Measurements from ENCODE around the gene OSBPL3.
"Not testable (repeated sequence)": the region's sequence is repeated elsewhere in the genome, so short reads cannot be mapped to it uniquely, and the experiment has no call there.

Gene OSBPL3

GRCh38 chr7:24923172-24923865, 56.7 kb downstream of the OSBPL3 start:
- DNase-seq (ENCODE audit: low spot score) (no peak), FAIRE-seq (no peak)

- DNase-seq (ENCODE audit: low spot score) (no peak), FAIRE-seq (no peak)
These were observed 57.7 kb downstream of the OSBPL3 start for GRCh38 chr7:24922099-24922773.

DNA sequence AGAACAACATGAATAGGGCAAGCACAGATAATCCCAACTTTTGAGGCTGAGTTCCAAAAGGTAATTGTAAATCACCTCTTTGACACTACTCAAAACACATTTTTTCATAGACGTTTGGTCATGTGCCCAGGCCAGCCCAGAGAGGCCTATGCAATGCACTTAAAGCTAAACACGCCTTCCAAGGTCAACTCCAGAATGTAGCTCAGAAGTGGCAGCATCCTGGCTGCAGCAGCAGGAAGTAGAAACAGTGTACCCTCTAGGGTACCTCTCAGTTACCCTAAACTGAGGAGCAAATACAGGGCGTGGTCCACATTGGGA, 58.7 kb downstream of the OSBPL3 start:
- no peak for FAIRE-seq
- DNase-seq (ENCODE audit: low spot score) = no peak

GRCh38 chr7:24920451-24921361, 59.3 kb downstream of the OSBPL3 start:
- FAIRE-seq = no peak
- no peak for DNase-seq (ENCODE audit: low spot score)

DNA sequence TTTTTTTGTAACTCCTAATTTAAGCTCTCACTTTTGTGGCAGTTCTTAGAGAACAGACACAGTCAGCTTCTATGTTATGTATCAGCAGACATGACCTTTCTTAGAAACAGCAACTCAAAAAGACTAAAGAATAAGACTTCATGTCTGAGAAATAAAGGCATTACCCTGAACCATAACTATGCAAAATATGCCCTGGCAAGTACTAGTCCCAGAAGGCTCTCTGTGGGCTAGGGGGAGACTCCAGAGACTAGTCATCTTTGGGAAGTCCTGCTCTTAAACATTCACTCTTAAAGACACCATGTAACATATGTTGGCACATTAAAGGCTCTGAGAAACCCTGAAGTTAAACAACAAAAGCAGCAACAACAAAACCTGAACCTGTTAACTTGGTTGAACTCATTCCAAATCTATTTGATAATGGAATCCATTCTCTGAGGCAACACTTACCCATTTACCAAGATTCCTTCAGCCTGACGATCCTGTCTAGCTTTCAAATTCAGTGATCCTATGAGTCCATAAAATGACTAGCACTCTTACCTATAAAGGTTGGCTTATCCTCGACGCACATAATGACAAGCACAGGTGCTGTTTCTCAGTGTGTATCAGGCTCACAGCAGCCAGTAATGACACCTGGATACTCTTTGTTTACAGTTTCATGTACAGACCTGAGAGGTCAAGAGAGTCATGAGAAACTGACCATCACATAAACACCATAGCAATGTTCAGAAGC, 62.3 kb downstream of the OSBPL3 start:
- DNase-seq (ENCODE audit: low spot score) = no peak
- FAIRE-seq = no peak

- no peak for DNase-seq (ENCODE audit: low spot score)
- FAIRE-seq = no peak
These were observed 63.4 kb downstream of the OSBPL3 start for GRCh38 chr7:24916463-24917040.

DNA sequence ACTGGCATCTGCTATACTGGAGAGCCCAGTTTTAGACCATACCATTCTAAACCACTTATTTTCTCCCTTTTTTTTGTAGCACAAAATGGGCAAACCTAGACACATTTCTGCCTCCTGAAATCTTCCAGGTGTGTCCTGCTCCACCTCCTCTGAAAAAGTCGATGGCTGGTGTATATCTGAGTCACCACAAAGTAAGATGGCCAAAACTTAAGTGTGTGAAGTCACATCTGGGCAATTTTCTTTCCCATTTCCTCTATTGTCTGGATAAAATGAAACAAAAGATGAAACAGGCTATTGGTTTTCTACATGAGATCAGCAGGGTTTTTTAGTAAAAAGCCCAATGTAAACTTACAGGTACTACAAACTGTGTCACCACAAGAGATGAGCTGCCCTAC, 65.5 kb downstream of the OSBPL3 start:
- DNase-seq (ENCODE audit: low spot score) (no peak), FAIRE-seq (no peak)

- FAIRE-seq = no peak
- DNase-seq (ENCODE audit: low spot score) = no peak
These were observed 66.0 kb downstream of the OSBPL3 start for GRCh38 chr7:24913801-24914464.

- FAIRE-seq = no peak
- DNase-seq (ENCODE audit: low spot score) = no peak
These were observed 67.0 kb downstream of the OSBPL3 start for GRCh38 chr7:24912874-24913514.

- no peak for FAIRE-seq
These were observed 67.6 kb downstream of the OSBPL3 start for GRCh38 chr7:24912424-24912823.

GRCh38 chr7:24911213-24911603, 68.8 kb downstream of the OSBPL3 start:
- no peak for DNase-seq (ENCODE audit: low spot score)
- FAIRE-seq = no peak

More at GRCh38 chr7:24912424-24912823, 67.6 kb downstream of the OSBPL3 start:
- no peak for DNase-seq (ENCODE audit: low spot score)

DNA sequence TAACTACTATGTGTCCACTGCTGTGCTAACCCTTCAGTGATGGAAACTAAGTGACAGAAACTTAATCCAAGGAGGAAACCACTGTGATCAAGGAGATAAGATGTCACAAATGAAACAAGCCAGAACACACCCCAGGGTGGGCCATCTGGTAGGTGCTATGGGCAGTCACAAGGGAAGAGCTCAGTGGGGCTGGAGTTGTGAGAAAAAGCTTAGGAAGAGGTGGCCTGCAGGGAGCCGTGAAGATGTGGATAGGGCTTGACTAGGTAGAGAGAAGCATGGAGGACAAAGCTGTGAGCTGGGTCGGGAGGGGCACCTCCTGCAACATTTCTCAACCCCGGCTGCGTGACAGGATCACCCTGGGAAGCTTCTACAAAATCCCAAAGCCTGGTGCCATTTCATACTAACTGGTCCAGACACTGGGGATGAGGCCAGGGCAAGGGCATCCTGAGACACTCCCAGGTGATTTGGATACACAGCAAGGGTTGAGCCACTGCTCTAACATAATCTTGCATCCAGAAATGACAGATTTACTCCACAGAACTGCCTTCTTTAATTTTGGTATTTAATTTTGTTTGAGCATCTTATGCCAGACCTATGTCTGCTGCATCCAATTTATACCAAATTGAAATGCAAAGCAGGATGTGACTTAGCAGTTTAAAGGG, 69.3 kb downstream of the OSBPL3 start:
- FAIRE-seq (no peak), DNase-seq (ENCODE audit: low spot score) (no peak)

GRCh38 chr7:24908727-24909126, 71.3 kb downstream of the OSBPL3 start:
- FAIRE-seq (no peak), DNase-seq (ENCODE audit: low spot score) (no peak)

DNA sequence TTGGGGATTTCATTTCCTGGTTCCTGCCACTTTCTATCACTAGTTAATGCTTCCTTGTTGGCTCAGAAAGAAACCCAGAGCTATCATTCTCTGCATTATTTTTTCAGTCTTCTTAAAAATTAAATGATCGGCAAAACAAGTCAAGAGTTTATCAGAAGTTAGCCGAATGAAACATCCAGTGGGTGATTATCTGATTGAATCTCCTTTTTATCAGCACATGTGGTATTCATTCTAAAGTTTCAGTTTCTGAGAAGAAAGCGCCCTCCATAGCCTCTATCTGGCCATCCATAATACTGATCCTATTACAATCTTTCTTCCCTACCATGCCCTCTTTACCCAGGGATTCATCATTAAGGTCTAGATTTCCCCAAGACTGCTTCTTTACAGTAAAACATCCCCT, 71.8 kb downstream of the OSBPL3 start:
- FAIRE-seq (no peak), DNase-seq (ENCODE audit: low spot score) (no peak)

GRCh38 chr7:24907311-24907886, 72.6 kb downstream of the OSBPL3 start:
- DNase-seq (ENCODE audit: low spot score) = peak; percentile 84
- FAIRE-seq = peak; percentile 90

DNA sequence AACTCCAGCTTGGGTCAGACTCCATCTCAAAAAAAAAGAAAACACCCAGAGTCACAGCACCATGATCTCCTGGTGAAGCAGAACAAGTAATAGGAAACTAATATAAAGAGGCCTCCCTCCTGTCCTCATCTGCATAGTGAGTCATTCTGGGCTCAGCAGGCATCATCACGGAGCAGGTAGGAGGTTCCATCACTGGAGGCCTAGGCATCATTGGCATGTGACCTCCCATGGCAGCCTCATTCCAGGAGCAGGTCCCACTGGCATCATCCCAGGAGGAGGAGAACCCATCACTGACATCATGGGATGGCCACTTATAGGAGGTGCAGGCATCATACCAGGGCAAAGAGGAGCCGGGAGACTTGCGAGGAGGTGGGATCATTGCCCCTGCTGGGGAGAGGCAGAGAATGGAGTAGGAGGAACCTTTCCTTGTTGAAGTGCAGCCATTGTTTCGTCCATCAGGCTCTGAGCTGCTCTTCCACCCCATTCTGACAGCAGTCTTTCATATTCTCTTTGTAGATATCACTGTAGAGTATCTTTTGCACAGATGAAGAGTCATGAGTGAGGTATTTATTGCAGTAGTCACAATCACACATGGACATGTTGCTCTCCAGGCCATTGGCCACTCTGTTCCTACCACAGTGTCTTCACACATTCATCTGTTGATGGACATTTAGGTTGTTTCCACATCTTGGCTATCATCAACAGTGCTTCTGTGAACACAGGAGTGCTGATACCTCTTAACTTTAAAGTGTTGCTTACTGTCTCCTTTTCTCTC, 73.8 kb downstream of the OSBPL3 start:
- peak; percentile 28 for FAIRE-seq
- peak; percentile 89 for DNase-seq (ENCODE audit: low spot score)

DNA sequence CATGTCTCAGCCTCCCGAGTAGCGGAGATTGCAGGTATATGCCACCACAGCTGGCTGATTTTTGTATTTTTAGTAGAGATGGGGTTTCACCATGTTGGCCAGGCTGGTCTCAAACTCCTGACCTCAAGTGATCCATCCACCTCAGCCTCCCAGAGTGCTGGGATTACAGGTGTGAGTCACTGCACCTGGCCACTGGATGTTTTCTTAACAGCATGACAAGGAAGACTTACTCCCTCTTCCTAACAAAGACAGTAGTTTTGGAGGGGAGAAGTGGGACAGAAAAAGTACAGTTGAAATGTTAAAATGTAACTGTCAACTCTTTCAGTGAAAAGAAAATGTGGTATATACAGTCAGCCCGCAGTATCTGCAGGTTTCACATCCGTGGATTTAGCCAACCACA, 76.0 kb downstream of the OSBPL3 start:
- not testable (repeated sequence) for DNase-seq (ENCODE audit: low spot score); FAIRE-seq

GRCh38 chr7:24903559-24903958, 76.4 kb downstream of the OSBPL3 start:
- FAIRE-seq (no peak), DNase-seq (ENCODE audit: low spot score) (no peak)

Measured in RCC 7860 (cell line).